Loucy (cell line): Measurements from ENCODE around the gene MSANTD1.

Experiments
- CTCF ChIP-seq: fragments of 200-600 bp; sonication (generic); conservative IDR thresholded peaks from 2 replicates; pipeline ENCODE4 v1.5.1; 2014; ENCODE audit warnings: mild to moderate bottlenecking, antibody characterized with exemption, low read length
- EZH2phosphoT487 ChIP-seq: fragments of 200-600 bp; IDR thresholded peaks from 2 replicates; pipeline ENCODE4 v1.6.1; 2018; ENCODE audit warnings: antibody characterized with exemption, mild to moderate bottlenecking, moderate library complexity, borderline replicate concordance

GRCh38 chr4:3211866-3212265 lies 37.1 kb upstream of the MSANTD1 start:
- no peak for TF ChIP-seq CTCF
- no peak for TF ChIP-seq EZH2phosphoT487
